PFSK-1 (cell line): Measurements from ENCODE around the gene NOC2L.

Experiments
- FOXP2 ChIP-seq: optimal IDR thresholded peaks from 2 replicates; pipeline ENCODE3; 2011; ENCODE audit warnings: borderline replicate concordance, control low read depth, inconsistent platforms; ENCODE audit not compliant: insufficient read depth; ENCODE audit errors: extremely low read length, extremely low read depth
- POLR2AphosphoS5 ChIP-seq: IDR thresholded peaks from 2 replicates; pipeline ENCODE4 v1.6.1; 2012; ENCODE audit warnings: low read depth, mild to moderate bottlenecking, control low read depth, low read length, moderate library complexity
- REST ChIP-seq, 2 experiments: IDR thresholded peaks; 2 replicates each; pipeline versions ENCODE4 v1.6.1 to v1.8.0; 2011 to 2012; ENCODE audit warnings: low read depth in 2 of 2, low read length in 2 of 2, control low read depth in 1 of 2, inconsistent platforms in 1 of 2, mild to moderate bottlenecking in 1 of 2, moderate library complexity in 1 of 2; ENCODE audit not compliant: insufficient read depth in 1 of 2
- SIN3A ChIP-seq: IDR thresholded peaks from 2 replicates; pipeline ENCODE4 v1.6.1; 2012; ENCODE audit warnings: mild to moderate bottlenecking, low read length, moderate library complexity, borderline replicate concordance; ENCODE audit not compliant: insufficient read depth
- TAF1 ChIP-seq: IDR thresholded peaks from 2 replicates; pipeline ENCODE4 v1.6.1; 2012; ENCODE audit warnings: low read length, control low read depth, borderline replicate concordance; ENCODE audit not compliant: insufficient read depth

The NOC2L gene

DNA sequence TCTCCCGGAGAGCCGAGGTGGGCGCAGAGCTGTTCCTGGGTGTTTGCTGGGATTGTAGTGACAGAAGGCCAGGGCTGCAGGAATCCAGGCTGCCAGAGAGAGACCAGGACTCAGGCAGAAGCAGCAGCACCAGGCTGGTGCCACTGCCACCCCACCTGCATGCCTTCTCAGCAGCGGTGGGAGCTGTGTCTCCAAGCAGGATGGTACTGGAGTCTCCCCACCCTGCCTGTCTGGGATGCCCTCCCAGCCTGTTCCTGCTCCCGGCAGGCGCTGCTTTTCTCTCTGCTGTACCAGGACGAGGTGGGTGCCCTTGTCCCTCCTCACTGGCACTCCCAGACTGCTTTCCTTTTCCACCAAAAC, 45.3 kb upstream of the NOC2L start:
- no peak for TF ChIP-seq TAF1
- TF ChIP-seq POLR2AphosphoS5 = no peak
- no peak for TF ChIP-seq FOXP2
- no peak for TF ChIP-seq REST (IDR thresholded peaks at IDR 0.05; ENCODE audit: insufficient read depth in 1 of 2, low read depth in 2 of 2, low read length in 2 of 2)
- TF ChIP-seq SIN3A = no peak

DNA sequence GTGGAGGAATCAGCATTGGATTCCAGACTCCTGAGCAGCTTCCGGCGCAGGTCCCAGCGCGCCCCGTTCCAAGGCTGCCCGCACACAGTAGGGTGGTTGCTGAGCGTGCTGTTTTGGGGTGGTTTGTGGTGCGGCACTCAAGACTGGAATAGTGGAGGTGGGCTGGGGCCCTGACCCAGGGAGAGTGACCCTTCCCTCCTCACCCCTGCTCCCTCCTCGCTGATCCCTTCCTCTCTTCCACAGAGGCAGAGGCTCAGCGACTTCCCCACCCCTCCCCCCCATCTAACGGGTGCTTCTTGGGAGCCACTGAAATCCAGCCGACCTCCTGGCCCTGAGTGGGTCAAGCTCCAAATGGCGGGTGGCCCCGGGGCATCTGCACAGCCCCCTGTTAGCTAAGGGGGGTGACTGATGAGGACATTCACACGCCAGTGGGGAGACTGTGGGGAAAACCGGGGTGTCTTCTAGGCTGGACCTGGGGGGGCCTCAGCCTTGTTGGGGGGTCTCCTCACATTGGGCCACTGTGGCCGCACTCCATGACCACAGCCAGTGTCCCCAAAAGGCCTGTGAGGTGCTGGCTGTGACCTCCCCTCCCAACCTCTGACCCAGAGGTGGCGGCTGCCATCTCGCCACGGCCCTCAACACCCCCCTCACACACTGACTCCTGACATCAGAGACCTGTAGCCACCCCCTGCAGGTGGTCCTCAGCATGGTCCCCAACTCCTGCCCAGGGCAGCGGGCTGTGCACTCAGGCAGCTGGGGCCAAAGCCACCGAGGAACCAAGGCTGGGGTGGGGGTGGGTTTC, 44.8 kb upstream of the NOC2L start:
- TF ChIP-seq TAF1 (no peak), FOXP2 (no peak), SIN3A (no peak), REST (IDR thresholded peaks at IDR 0.05; ENCODE audit: insufficient read depth in 1 of 2, low read depth in 2 of 2, low read length in 2 of 2) (no peak), POLR2AphosphoS5 (no peak)

- no peak for TF ChIP-seq TAF1
- TF ChIP-seq REST (IDR thresholded peaks at IDR 0.05; ENCODE audit: insufficient read depth in 1 of 2, low read depth in 2 of 2, low read length in 2 of 2) = no peak
- TF ChIP-seq POLR2AphosphoS5 = no peak
- no peak for TF ChIP-seq SIN3A
- TF ChIP-seq FOXP2 = no peak
These were observed 42.2 kb upstream of the NOC2L start for GRCh38 chr1:1001057-1001783.

- TF ChIP-seq SIN3A (no peak), TAF1 (no peak), POLR2AphosphoS5 (no peak), REST (IDR thresholded peaks at IDR 0.05; ENCODE audit: insufficient read depth in 1 of 2, low read depth in 2 of 2, low read length in 2 of 2) (no peak), FOXP2 (no peak)
These were observed 41.5 kb upstream of the NOC2L start for GRCh38 chr1:1000357-1001056.
